Activated naive CD8-positive, alpha-beta T cell treated with anti-CD3 and anti-CD28 coated beads, Interleukin-2, amount 50 U/mL, for 24 hours (primary cell): ENCODE measurements around the gene PPP2R5A.
A peak's percentile ranks its signal among the peaks of the same experiment; 100 is the strongest.
"Not testable (repeated sequence)": the region's sequence is repeated elsewhere in the genome, so short reads cannot be mapped to it uniquely, and the experiment has no call there.

Source experiments
- ATAC-seq: fragments of 150-1000 bp; cut with Tn5 transposase; one replicate; pipeline ENCODE4 v1.10.0; 2021
- DNase-seq: peaks from one replicate; pipeline ENCODE4 v3.0.0; 2021
- H3K27ac Mint-ChIP-seq: one replicate; pipeline ENCODE4 v1.8.0; 2021; ENCODE audit warnings: mild to moderate bottlenecking, mixed read lengths
- H3K27me3 Mint-ChIP-seq: one replicate; pipeline ENCODE4 v1.8.0; 2021; ENCODE audit warnings: mixed read lengths
- H3K36me3 Mint-ChIP-seq: one replicate; pipeline ENCODE4 v1.8.0; 2021; ENCODE audit warnings: low read depth, mixed read lengths
- H3K4me1 Mint-ChIP-seq: one replicate; pipeline ENCODE4 v1.8.0; 2021; ENCODE audit warnings: mixed read lengths
- H3K4me3 Mint-ChIP-seq: one replicate; pipeline ENCODE4 v1.8.0; 2021; ENCODE audit warnings: mild to moderate bottlenecking, moderate library complexity, mixed read lengths
- H3K9me3 Mint-ChIP-seq: one replicate; pipeline ENCODE4 v1.8.0; 2021; ENCODE audit warnings: mixed read lengths

PPP2R5A gene

GRCh38 chr1:212285685-212286555, 710 bp downstream of the PPP2R5A start:
- ATAC-seq = peak; percentile 9
- DNase-seq = peak; percentile 71

DNA sequence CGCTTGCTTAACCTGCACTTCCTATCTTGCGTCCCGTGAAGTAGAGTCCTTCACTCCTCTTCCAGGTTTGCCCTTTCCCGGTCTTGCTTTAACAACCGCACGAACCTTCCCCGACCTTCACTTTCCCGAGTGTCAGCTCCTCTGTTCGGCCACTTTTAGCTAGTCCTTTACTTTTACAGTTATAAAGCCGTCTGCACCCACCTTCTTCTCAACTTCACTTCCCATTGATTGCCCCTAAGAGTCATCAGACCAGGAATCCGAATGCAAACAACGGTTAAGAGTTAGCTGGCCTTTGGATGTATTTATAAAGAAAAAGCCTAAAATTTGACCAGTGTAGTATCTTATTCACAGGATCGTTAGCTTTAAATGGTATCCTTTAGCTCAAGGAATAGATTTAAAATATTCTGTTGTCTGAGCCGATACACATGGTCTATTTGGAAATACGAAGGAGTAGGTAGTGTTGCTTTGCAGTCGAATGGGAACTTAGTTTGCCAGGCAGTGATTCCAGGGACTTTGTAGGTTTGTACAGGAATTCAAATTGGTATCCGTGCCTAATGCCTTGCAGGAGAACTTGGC, 1.4 kb downstream of the PPP2R5A start:
- no peak for DNase-seq
- Mint-ChIP-seq H3K4me1 (peaks cover 53% of the 10 kb centered on the region), H3K9me3 (no peaks in the 10 kb centered on the region), H3K27ac (peak overlapping the region; percentile 85), H3K4me3 (peak overlapping the region; percentile 94), H3K27me3 (no peaks in the 10 kb centered on the region), H3K36me3 (no peaks in the 10 kb centered on the region)
- ATAC-seq = no peak

More at GRCh38 chr1:212285685-212286555, 710 bp downstream of the PPP2R5A start:
- Mint-ChIP-seq H3K4me3 (peak overlapping the region; percentile 94), H3K36me3 (no peaks in the 10 kb centered on the region), H3K27ac (peak overlapping the region; percentile 85), H3K9me3 (no peaks in the 10 kb centered on the region), H3K27me3 (no peaks in the 10 kb centered on the region), H3K4me1 (peaks cover 46% of the 10 kb centered on the region)

DNA sequence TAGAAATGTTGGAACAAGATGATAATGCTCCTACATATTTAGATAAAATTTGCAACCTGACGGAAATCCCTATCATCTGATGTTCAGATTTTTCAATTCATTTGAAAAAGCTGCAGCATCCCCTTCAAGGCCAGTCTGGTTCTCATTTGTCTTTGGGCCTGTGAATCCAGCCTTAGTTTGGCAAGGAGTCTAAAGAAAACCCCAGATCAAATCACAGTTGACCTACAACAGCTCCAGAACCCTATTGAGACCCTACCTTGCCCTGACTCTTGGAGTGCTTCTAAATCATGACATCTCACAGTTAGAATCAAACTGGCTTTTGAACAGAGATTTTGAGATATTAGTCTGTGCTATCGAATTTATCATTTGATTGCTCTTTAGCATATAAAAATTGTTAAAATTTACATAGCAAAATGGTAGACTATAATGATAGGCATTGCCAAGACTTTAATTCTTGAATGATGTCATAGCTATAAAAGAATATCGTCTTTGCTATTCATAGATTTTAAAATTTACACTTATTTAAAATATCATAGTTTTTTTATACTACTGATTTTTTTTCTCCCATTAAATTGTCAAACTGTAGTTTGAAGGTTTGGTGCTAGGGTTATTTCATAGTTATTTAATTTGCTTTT, 2.2 kb downstream of the PPP2R5A start:
- Mint-ChIP-seq H3K27me3 (no peaks in the 10 kb centered on the region), H3K9me3 (no peaks in the 10 kb centered on the region), H3K36me3 (no peaks in the 10 kb centered on the region), H3K4me1 (peaks cover 61% of the 10 kb centered on the region), H3K27ac (peak overlapping the region; percentile 85), H3K4me3 (peak overlapping the region; percentile 94)
- DNase-seq (no peak), ATAC-seq (no peak)

GRCh38 chr1:212287995-212288394, 2.8 kb downstream of the PPP2R5A start:
- H3K36me3 Mint-ChIP-seq, H3K27ac Mint-ChIP-seq, H3K9me3 Mint-ChIP-seq, DNase-seq, H3K27me3 Mint-ChIP-seq, ATAC-seq: not testable (repeated sequence)
- Mint-ChIP-seq H3K4me1 (peaks cover 67% of the 10 kb centered on the region), H3K4me3 (peak overlapping the region; percentile 94)

- ATAC-seq (no peak), DNase-seq (no peak)
- peak overlapping the region; percentile 20 for H3K27ac Mint-ChIP-seq
- no peaks in the 10 kb centered on the region for H3K9me3 Mint-ChIP-seq
- H3K27me3 Mint-ChIP-seq = no peaks in the 10 kb centered on the region
- peaks cover 71% of the 10 kb centered on the region for H3K4me1 Mint-ChIP-seq
- H3K36me3 Mint-ChIP-seq = no peaks in the 10 kb centered on the region
- peak overlapping the region; percentile 94 for H3K4me3 Mint-ChIP-seq
Measured at GRCh38 chr1:212288615-212289014, 3.4 kb downstream of the PPP2R5A start.

DNA sequence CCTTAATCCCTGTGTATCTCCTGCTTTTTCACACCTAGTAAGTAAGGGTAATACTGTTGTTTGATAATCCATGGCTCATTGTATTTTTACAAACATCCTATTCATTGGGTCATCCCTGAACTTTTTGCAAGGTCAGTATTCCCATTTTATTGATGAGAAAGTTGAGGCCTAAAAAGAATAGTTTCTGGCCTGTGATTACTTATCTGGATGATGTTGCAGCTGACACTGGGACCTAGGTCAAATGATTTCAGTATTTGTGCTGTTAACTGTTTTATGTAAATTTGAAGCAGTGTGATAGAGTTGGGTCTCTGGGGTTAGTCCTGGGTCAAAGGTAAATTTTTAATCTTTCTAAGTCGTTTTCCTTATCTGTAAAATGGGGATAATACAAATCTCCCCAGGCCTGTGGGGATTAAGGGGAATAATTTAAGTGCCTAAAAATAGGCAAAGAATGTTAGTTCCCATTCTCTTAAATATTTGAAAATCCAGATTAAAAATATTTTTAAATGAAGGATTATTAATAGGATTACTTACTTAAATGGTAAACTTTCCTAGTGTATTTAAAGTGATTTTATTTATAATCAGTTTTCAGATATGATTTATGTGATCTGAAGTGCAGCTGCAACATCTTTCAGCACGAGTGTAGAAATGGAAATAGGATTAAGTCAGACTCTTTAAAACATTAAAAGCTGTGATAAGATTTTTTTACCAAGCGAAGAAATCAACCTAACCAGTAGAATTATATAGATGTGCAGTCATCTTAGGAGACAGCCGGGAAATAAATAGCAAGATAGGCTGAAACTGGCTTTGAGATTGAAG, 4.3 kb downstream of the PPP2R5A start:
- DNase-seq = no peak
- no peaks in the 10 kb centered on the region for H3K27me3 Mint-ChIP-seq
- ATAC-seq = no peak
- H3K36me3 Mint-ChIP-seq = no peaks in the 10 kb centered on the region
- H3K9me3 Mint-ChIP-seq = no peaks in the 10 kb centered on the region
- H3K27ac Mint-ChIP-seq = no peak overlapping the region
- H3K4me1 Mint-ChIP-seq = peaks cover 69% of the 10 kb centered on the region
- peak overlapping the region; percentile 27 for H3K4me3 Mint-ChIP-seq

- DNase-seq = no peak
- no peaks in the 10 kb centered on the region for H3K9me3 Mint-ChIP-seq
Measured at GRCh38 chr1:212290608-212291007, 5.4 kb downstream of the PPP2R5A start.

DNA sequence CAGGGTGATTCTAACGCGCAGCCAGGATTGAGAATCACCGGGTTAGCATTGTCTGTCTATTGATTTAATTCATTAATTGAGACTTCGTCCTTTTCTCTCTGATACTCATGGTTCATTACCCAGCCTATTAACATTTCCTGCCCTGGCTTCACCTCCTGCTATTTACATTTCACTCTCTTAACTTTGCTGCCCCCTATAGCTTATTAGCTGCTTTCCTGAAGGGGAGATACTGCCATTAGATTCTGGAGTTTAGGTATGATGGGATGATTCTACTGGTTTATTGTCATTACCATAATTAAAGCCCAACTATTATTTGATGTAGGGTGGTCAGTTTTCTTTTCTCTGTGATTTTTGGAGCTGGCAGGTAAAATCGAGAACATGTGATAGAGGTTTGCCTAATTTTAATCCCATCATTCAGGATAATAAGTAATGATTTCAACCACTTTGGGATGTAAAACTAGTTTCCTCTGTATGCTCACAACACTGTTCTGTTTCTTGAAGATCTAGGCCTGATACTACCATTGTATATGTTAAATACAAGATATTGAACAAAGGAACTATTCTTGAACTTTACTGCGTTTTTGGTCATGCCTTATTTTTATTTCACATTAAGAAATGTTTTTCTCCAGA, 6.4 kb downstream of the PPP2R5A start:
- no peaks in the 10 kb centered on the region for H3K27me3 Mint-ChIP-seq
- ATAC-seq (peak; percentile 76), DNase-seq (no peak)
- no peaks in the 10 kb centered on the region for H3K9me3 Mint-ChIP-seq
- H3K27ac Mint-ChIP-seq = no peak overlapping the region
- peaks cover 81% of the 10 kb centered on the region for H3K4me1 Mint-ChIP-seq
- peaks cover 2% of the 10 kb centered on the region for H3K36me3 Mint-ChIP-seq
- H3K4me3 Mint-ChIP-seq = no peak overlapping the region

More at GRCh38 chr1:212290608-212291007, 5.4 kb downstream of the PPP2R5A start:
- no peak for ATAC-seq
- Mint-ChIP-seq H3K36me3 (peaks cover under 1% of the 10 kb centered on the region), H3K27ac (no peak overlapping the region), H3K4me3 (no peak overlapping the region), H3K4me1 (peaks cover 73% of the 10 kb centered on the region), H3K27me3 (no peaks in the 10 kb centered on the region)

- H3K27ac Mint-ChIP-seq = no peak overlapping the region
- H3K4me3 Mint-ChIP-seq = no peak overlapping the region
- H3K27me3 Mint-ChIP-seq = no peaks in the 10 kb centered on the region
- no peaks in the 10 kb centered on the region for H3K9me3 Mint-ChIP-seq
- no peak for DNase-seq
- H3K4me1 Mint-ChIP-seq = peaks cover 86% of the 10 kb centered on the region
- peaks cover 2% of the 10 kb centered on the region for H3K36me3 Mint-ChIP-seq
- ATAC-seq = no peak
Measured at GRCh38 chr1:212292250-212293105, 7.3 kb downstream of the PPP2R5A start.

DNA sequence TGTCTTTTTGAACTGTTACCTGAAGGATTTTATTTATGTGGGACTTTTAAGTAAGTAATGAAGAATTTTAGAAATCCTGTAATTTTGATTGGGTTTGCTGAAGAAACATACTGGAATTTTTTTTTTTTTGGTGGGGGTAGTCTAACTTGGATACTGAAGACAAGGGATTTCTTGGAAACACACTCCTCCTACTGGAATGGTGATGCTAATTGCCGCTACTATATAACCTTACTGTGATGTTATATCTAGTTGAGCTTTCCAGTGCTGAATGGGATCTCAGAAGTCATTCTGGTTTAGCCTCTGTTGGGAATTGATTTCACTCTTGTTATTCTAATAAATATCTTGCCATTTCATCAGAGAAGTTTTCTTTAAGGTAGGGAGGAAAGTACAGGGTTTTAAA, 8.4 kb downstream of the PPP2R5A start:
- no peak for ATAC-seq
- DNase-seq = no peak
- no peak overlapping the region for H3K27ac Mint-ChIP-seq
- H3K4me3 Mint-ChIP-seq = no peak overlapping the region
- no peaks in the 10 kb centered on the region for H3K27me3 Mint-ChIP-seq
- no peaks in the 10 kb centered on the region for H3K9me3 Mint-ChIP-seq
- peaks cover 2% of the 10 kb centered on the region for H3K36me3 Mint-ChIP-seq
- peaks cover 80% of the 10 kb centered on the region for H3K4me1 Mint-ChIP-seq

DNA sequence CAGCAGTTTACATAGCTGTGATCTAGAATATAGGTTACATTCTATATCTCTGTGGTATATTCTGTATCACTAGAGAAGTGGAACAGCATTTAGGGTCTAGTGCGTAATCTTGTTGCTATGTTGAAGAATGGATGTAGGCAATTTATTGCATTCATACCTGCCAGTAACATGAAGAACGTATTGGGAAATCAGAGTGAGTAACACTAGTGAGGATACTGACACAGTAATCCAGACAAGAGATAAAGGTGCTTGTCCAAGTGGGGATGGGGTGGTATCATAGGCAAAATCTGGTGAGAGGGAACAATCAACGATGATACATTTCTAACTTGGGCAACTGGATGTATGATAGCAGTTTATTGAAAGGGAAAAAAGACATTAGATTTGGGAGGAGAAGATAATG, 9.8 kb downstream of the PPP2R5A start:
- peak overlapping the region; percentile 20 for H3K27ac Mint-ChIP-seq
- H3K36me3 Mint-ChIP-seq = peaks cover 5% of the 10 kb centered on the region
- peak overlapping the region; percentile 9 for H3K4me3 Mint-ChIP-seq
- DNase-seq (no peak), ATAC-seq (no peak)
- H3K4me1 Mint-ChIP-seq = peaks cover 78% of the 10 kb centered on the region
- no peaks in the 10 kb centered on the region for H3K9me3 Mint-ChIP-seq
- H3K27me3 Mint-ChIP-seq = no peaks in the 10 kb centered on the region

- Mint-ChIP-seq H3K9me3 (no peaks in the 10 kb centered on the region), H3K4me3 (peak overlapping the region; percentile 9)
Measured at GRCh38 chr1:212295579-212295978, 10.4 kb downstream of the PPP2R5A start.

DNA sequence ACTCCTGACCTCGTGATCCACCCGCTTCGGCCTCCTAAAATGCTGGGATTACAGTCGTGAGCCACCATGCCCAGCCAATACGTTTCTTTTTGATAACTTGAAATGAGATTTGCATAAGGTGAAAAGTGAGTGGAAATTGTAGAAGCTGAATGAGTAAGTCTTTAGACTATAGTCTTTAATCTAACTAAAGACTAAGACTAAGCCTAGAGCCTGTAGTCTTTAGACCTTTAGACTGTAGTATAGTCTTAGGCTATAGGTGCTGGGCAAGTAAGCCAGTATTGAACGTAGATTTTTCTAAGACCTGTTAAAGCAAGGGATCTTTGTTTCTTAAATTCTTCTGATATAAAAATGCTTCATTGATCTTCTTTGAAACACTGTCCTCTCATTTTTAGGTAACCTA, 12.1 kb downstream of the PPP2R5A start:
- DNase-seq (no peak), ATAC-seq (peak; percentile 70)
- Mint-ChIP-seq H3K27ac (no peak overlapping the region), H3K4me1 (peaks cover 72% of the 10 kb centered on the region), H3K4me3 (no peak overlapping the region), H3K9me3 (no peaks in the 10 kb centered on the region), H3K36me3 (peaks cover 5% of the 10 kb centered on the region), H3K27me3 (no peaks in the 10 kb centered on the region)

More at GRCh38 chr1:212295579-212295978, 10.4 kb downstream of the PPP2R5A start:
- Mint-ChIP-seq H3K27me3 (no peaks in the 10 kb centered on the region), H3K27ac (peak overlapping the region; percentile 39), H3K36me3 (peaks cover 5% of the 10 kb centered on the region), H3K4me1 (peaks cover 75% of the 10 kb centered on the region)
- peak; percentile 77 for ATAC-seq
- DNase-seq = no peak
